Hepatocyte (in vitro differentiated cells): ENCODE results near the gene MYCBPAP. TPM values are rescaled to one million over a fixed set of nuclear protein-coding genes. Genes with fewer than 3 reads are reported as not detected.

ENCODE experiments used
- DNase-seq: peaks from one replicate; pipeline ENCODE4 v3.0.0-alpha.2; 2016; ENCODE audit warnings: low spot score
- H2AFZ ChIP-seq: fragments of 200-600 bp; sonication (generic); 2 replicates; pipeline ENCODE4 v1.6.0; 2016; ENCODE audit warnings: antibody characterized with exemption, mild to moderate bottlenecking
- H3K27ac ChIP-seq: fragments of 200-600 bp; sonication (generic); 2 replicates; pipeline ENCODE4 v1.5.1; 2016; ENCODE audit warnings: mild to moderate bottlenecking
- H3K27me3 ChIP-seq: fragments of 200-600 bp; sonication (generic); 2 replicates; pipeline ENCODE4 v1.6.1; 2016
- H3K36me3 ChIP-seq: fragments of 200-600 bp; sonication (generic); replicated peaks from 2 replicates; pipeline ENCODE4 v1.5.1; 2016; ENCODE audit warnings: low read depth; ENCODE audit not compliant: insufficient read depth
- H3K4me1 ChIP-seq: fragments of 200-600 bp; sonication (generic); 2 replicates; pipeline ENCODE4 v1.5.1; 2016; ENCODE audit warnings: mild to moderate bottlenecking, moderate library complexity; ENCODE audit not compliant: insufficient read depth
- H3K4me2 ChIP-seq: fragments of 200-600 bp; sonication (generic); 2 replicates; pipeline ENCODE4 v1.6.0; 2016
- H3K4me3 ChIP-seq: fragments of 200-600 bp; sonication (generic); 2 replicates; pipeline ENCODE4 v1.5.1; 2016; ENCODE audit warnings: mild to moderate bottlenecking
- H3K79me2 ChIP-seq: fragments of 200-600 bp; sonication (generic); 2 replicates; pipeline ENCODE4 v1.6.0; 2017; ENCODE audit warnings: mild to moderate bottlenecking
- H3K9me2 ChIP-seq: fragments of 200-600 bp; sonication (generic); replicated peaks from 2 replicates; pipeline ENCODE4 v1.6.0; 2017; ENCODE audit warnings: mild to moderate bottlenecking; ENCODE audit not compliant: insufficient read depth
- H3K9me3 ChIP-seq: fragments of 200-600 bp; sonication (generic); 2 replicates; pipeline ENCODE4 v1.5.1; 2016; ENCODE audit warnings: low read depth, mild to moderate bottlenecking
- H4K20me1 ChIP-seq: fragments of 200-600 bp; sonication (generic); 2 replicates; pipeline ENCODE4 v1.6.0; 2016; ENCODE audit warnings: mild to moderate bottlenecking; ENCODE audit not compliant: insufficient read depth, poor library complexity, severe bottlenecking
- EZH2 ChIP-seq: fragments of 200-600 bp; sonication (generic); IDR thresholded peaks from 2 replicates; pipeline ENCODE4 v1.6.1; 2016; ENCODE audit warnings: antibody characterized with exemption, mild to moderate bottlenecking, borderline replicate concordance
- EZH2phosphoT487 ChIP-seq: fragments of 200-600 bp; sonication (generic); IDR thresholded peaks from one replicate; pipeline ENCODE4 v1.6.1; 2018; ENCODE audit warnings: antibody characterized with exemption, mild to moderate bottlenecking, low read depth, moderate library complexity; ENCODE audit not compliant: unreplicated experiment, severe bottlenecking
- WGBS: methylation state at CpG from one replicate; pipeline ENCODE4 v1.1.6; 2016; ENCODE audit warnings: low lambda C conversion rate; ENCODE audit errors: missing lambda C conversion rate; 5-methylcytosine and 5-hydroxymethylcytosine counted together
- polyA plus RNA-seq: library from polyadenylated mRNA; unstranded; fragments of >200 nt; fragmentation: Nextera tagmentation; extraction: Ambion mirVana; gene quantifications from 2 replicates; pipeline ENCODE4 v1.2.1, GENCODE V29; 2016
- total RNA-seq: library from RNA; depleted of rRNA; stranded (reverse); fragments of >200 nt; gene quantifications from 2 replicates; pipeline ENCODE4 v1.2.3, GENCODE V29; 2014

The MYCBPAP gene
- total and polyA plus RNA-seq, 2 experiments from 2014 or later, result 0.43 to 0.70 TPM

DNA sequence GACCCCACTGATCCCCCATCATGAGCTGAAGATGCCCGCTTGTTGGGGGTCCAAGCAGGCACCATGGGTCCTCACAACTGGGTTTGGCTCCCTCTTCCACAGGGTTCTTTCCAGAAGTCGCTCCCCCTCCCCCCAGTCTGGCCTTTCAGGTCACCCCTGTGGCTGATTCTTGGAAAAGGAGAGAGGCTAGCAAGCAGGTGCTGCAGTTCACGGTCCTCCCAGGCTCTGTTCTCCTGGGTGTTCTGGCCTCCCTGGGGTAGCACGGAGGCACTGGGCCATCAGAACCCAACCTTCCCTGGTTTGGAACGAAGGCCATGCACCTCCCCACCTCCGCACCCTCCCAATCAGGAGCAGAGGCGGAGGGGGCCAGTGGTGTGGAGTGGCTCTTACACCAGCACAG is 71.2 kb downstream of the MYCBPAP start:
- Histone ChIP-seq H3K27me3 (no peaks in the 10 kb centered on the region), H4K20me1 (no peaks in the 10 kb centered on the region), H3K4me1 (no peaks in the 10 kb centered on the region), H3K27ac (no peak overlapping the region), H3K36me3 (no peaks in the 10 kb centered on the region), H3K4me2 (no peak overlapping the region), H3K9me2 (no peaks in the 10 kb centered on the region), H3K4me3 (no peak overlapping the region), H2AFZ (no peak overlapping the region), H3K79me2 (no peaks in the 10 kb centered on the region), H3K9me3 (no peaks in the 10 kb centered on the region)
- DNase-seq, result no peak
- 92% methylated on average over 7 of the region's 7 CpGs for WGBS
- TF ChIP-seq EZH2phosphoT487 (no peak), EZH2 (no peak)

DNA sequence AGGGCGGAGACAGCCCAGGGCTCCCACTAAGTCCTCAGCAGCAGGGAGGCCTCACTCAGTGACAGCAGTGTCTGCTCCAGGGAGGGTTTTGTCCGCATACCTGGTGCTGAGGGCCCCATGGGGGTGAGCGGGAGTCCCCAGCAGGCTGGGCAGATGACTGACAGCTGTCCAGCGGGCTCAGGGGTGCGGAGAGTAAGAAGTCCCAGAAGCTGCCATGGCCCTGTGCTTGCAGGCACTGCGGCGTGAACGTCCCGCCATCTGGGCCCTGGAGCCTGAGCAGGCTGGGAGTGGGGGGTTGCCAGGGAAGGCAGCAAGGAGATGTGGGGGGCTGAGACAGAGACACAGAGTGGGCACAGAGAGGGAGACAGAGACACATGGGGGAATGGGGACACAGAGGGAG is 72.4 kb downstream of the MYCBPAP start:
- no peak overlapping the region for H3K4me3 ChIP-seq
- no peaks in the 10 kb centered on the region for H3K9me2 ChIP-seq
- H3K27me3 ChIP-seq, result no peaks in the 10 kb centered on the region
- no peaks in the 10 kb centered on the region for H3K79me2 ChIP-seq
- H3K36me3 ChIP-seq, result no peaks in the 10 kb centered on the region
- WGBS, result 87% methylated on average over 8 of the region's 9 CpGs
- no peaks in the 10 kb centered on the region for H4K20me1 ChIP-seq
- H3K4me2 ChIP-seq, result no peak overlapping the region
- no peak for DNase-seq
- no peak overlapping the region for H3K27ac ChIP-seq
- no peaks in the 10 kb centered on the region for H3K4me1 ChIP-seq
- H2AFZ ChIP-seq, result no peak overlapping the region
- TF ChIP-seq EZH2phosphoT487, result no peak
- no peaks in the 10 kb centered on the region for H3K9me3 ChIP-seq

Other genes with a start within 250 kb of the MYCBPAP start
- 6.9 and 11.3 TPM in 2 replicates for gene TMEM92, start 234.0 kb upstream of the MYCBPAP start, total RNA-seq
- 21.7 and 24.0 TPM in 2 replicates for gene TMEM92, start 234.0 kb upstream of the MYCBPAP start, polyA plus RNA-seq
- 26.8 and 27.4 TPM in 2 replicates for gene XYLT2, start 162.3 kb upstream of the MYCBPAP start, total RNA-seq
- 18.3 and 19.9 TPM in 2 replicates for gene XYLT2, start 162.3 kb upstream of the MYCBPAP start, polyA plus RNA-seq
- 83.0 and 98.5 TPM in 2 replicates for gene MRPL27, start 135.3 kb upstream of the MYCBPAP start, total RNA-seq
- gene MRPL27, start 135.3 kb upstream of the MYCBPAP start, polyA plus RNA-seq, result 139 TPM in 2 replicates
- gene EME1, start 135.2 kb upstream of the MYCBPAP start, total RNA-seq, result 1.9 and 2.1 TPM in 2 replicates
- 5.1 and 7.2 TPM in 2 replicates for gene EME1, start 135.2 kb upstream of the MYCBPAP start, polyA plus RNA-seq
- 97.9 and 121 TPM in 2 replicates for gene LRRC59, start 110.9 kb upstream of the MYCBPAP start, total RNA-seq
- gene LRRC59, start 110.9 kb upstream of the MYCBPAP start, polyA plus RNA-seq, result 82.3 and 105 TPM in 2 replicates
- gene ACSF2, start 82.2 kb upstream of the MYCBPAP start, total RNA-seq, result 37.7 and 47.9 TPM in 2 replicates
- gene ACSF2, start 82.2 kb upstream of the MYCBPAP start, polyA plus RNA-seq, result 39.1 and 43.1 TPM in 2 replicates
- gene CHAD, start 39.6 kb upstream of the MYCBPAP start, total RNA-seq, result 0.20 and 0.40 TPM in 2 replicates
- gene CHAD, start 39.6 kb upstream of the MYCBPAP start, polyA plus RNA-seq, result 1.1 and 1.8 TPM in 2 replicates
- 28.6 and 29.7 TPM in 2 replicates for gene RSAD1, start 29.6 kb upstream of the MYCBPAP start, total RNA-seq
- 30.4 and 44.2 TPM in 2 replicates for gene RSAD1, start 29.6 kb upstream of the MYCBPAP start, polyA plus RNA-seq
- 2.7 and 3.8 TPM in 2 replicates for gene EPN3, start 24.3 kb downstream of the MYCBPAP start, total RNA-seq
- gene EPN3, start 24.3 kb downstream of the MYCBPAP start, polyA plus RNA-seq, result 11.5 and 12.1 TPM in 2 replicates
- gene SPATA20, start 38.7 kb downstream of the MYCBPAP start, total RNA-seq, result 91.0 and 97.5 TPM in 2 replicates
- 108 and 114 TPM in 2 replicates for gene SPATA20, start 38.7 kb downstream of the MYCBPAP start, polyA plus RNA-seq
- gene CACNA1G, start 52.3 kb downstream of the MYCBPAP start, total RNA-seq, result 2.9 and 4.8 TPM in 2 replicates
- 3.5 and 4.8 TPM in 2 replicates for gene CACNA1G, start 52.3 kb downstream of the MYCBPAP start, polyA plus RNA-seq
- 12.6 and 18.1 TPM in 2 replicates for gene ABCC3, start 126.4 kb downstream of the MYCBPAP start, total RNA-seq
- gene ABCC3, start 126.4 kb downstream of the MYCBPAP start, polyA plus RNA-seq, result 16.9 and 19.2 TPM in 2 replicates
- gene ANKRD40, start 199.5 kb downstream of the MYCBPAP start, total RNA-seq, result 28.1 and 30.8 TPM in 2 replicates
- gene ANKRD40, start 199.5 kb downstream of the MYCBPAP start, polyA plus RNA-seq, result 10.3 and 11.4 TPM in 2 replicates
- gene LUC7L3, start 211.2 kb downstream of the MYCBPAP start, total RNA-seq, result 56.4 and 56.9 TPM in 2 replicates
- gene LUC7L3, start 211.2 kb downstream of the MYCBPAP start, polyA plus RNA-seq, result 156 and 256 TPM in 2 replicates